H9 (cell line): ENCODE measurements around the gene SLC23A2. TPM values are rescaled to one million over a fixed set of nuclear protein-coding genes. Genes with fewer than 3 reads are reported as not detected.

ENCODE experiments used
- DNase-seq: peaks from one replicate; pipeline ENCODE4 v3.0.0-alpha.2; 2017
- H2AFZ ChIP-seq: one replicate; pipeline ENCODE4 v1.6.1; 2013; ENCODE audit warnings: mild to moderate bottlenecking, low read length, control low read depth, moderate library complexity
- H2AK5ac ChIP-seq: 2 replicates; pipeline ENCODE4 v1.6.1; 2013; ENCODE audit warnings: low read length, control low read depth, mixed read lengths; ENCODE audit not compliant: insufficient read length
- H2BK120ac ChIP-seq: one replicate; pipeline ENCODE4 v1.6.1; 2013; ENCODE audit warnings: low read depth, mild to moderate bottlenecking, low read length, control low read depth, inconsistent platforms; ENCODE audit not compliant: poor library complexity, severe bottlenecking
- H2BK12ac ChIP-seq: 2 replicates; pipeline ENCODE4 v1.6.1; 2013; ENCODE audit warnings: low read length, control low read depth, mixed read lengths, low read depth; ENCODE audit not compliant: insufficient read length
- H2BK15ac ChIP-seq: 2 replicates; pipeline ENCODE4 v1.6.1; 2013; ENCODE audit warnings: low read depth, low read length, control low read depth
- H2BK20ac ChIP-seq: one replicate; pipeline ENCODE4 v1.6.1; 2013; ENCODE audit warnings: low read depth, mild to moderate bottlenecking, low read length, control low read depth, inconsistent platforms; ENCODE audit not compliant: poor library complexity, severe bottlenecking
- H2BK5ac ChIP-seq: 2 replicates; pipeline ENCODE4 v1.6.1; 2013; ENCODE audit warnings: low read length, control low read depth, mixed read lengths; ENCODE audit not compliant: insufficient read length
- H3K14ac ChIP-seq: 2 replicates; pipeline ENCODE4 v1.6.1; 2013; ENCODE audit warnings: low read length, control low read depth; ENCODE audit not compliant: insufficient read depth
- H3K18ac ChIP-seq: 2 replicates; pipeline ENCODE4 v1.6.1; 2013; ENCODE audit warnings: low read depth, mild to moderate bottlenecking, mixed read lengths, low read length, control low read depth; ENCODE audit not compliant: insufficient read length
- H3K23ac ChIP-seq: 2 replicates; pipeline ENCODE4 v1.6.1; 2013; ENCODE audit warnings: low read length, control low read depth, mixed read lengths, low read depth; ENCODE audit not compliant: insufficient read length
- H3K23me2 ChIP-seq: 2 replicates; pipeline ENCODE4 v1.6.1; 2013; ENCODE audit warnings: low read depth, mild to moderate bottlenecking, mixed read lengths, low read length, control low read depth; ENCODE audit not compliant: insufficient read length, poor library complexity, severe bottlenecking
- H3K27ac ChIP-seq: 2 replicates; pipeline ENCODE4 v1.5.1; 2013; ENCODE audit warnings: low read length, control low read depth, mixed read lengths, low read depth; ENCODE audit not compliant: insufficient read length
- H3K27me3 ChIP-seq: 2 replicates; pipeline ENCODE4 v1.6.1; 2013; ENCODE audit warnings: low read length, control low read depth, inconsistent platforms; ENCODE audit not compliant: insufficient read depth
- H3K4ac ChIP-seq: 2 replicates; pipeline ENCODE4 v1.6.1; 2013; ENCODE audit warnings: low read depth, mild to moderate bottlenecking, control low read depth, inconsistent platforms, low read length, moderate library complexity
- H3K4me1 ChIP-seq: 2 replicates; pipeline ENCODE4 v1.6.1; 2013; ENCODE audit warnings: low read length, control low read depth, inconsistent platforms; ENCODE audit not compliant: insufficient read depth
- H3K4me2 ChIP-seq: 2 replicates; pipeline ENCODE4 v1.6.1; 2013; ENCODE audit warnings: low read length, control low read depth, mixed read lengths; ENCODE audit not compliant: insufficient read length, insufficient read depth
- H3K56ac ChIP-seq: 2 replicates; pipeline ENCODE4 v1.6.1; 2013; ENCODE audit warnings: low read depth, mild to moderate bottlenecking, mixed read lengths, low read length, control low read depth; ENCODE audit not compliant: insufficient read length
- H3K79me1 ChIP-seq: 2 replicates; pipeline ENCODE4 v1.6.1; 2013; ENCODE audit warnings: low read depth, mild to moderate bottlenecking, moderate library complexity, low read length, control low read depth, inconsistent platforms; ENCODE audit not compliant: insufficient read depth, poor library complexity, severe bottlenecking
- H3K79me2 ChIP-seq: 2 replicates; pipeline ENCODE4 v1.6.1; 2013; ENCODE audit warnings: low read length, control low read depth, inconsistent platforms; ENCODE audit not compliant: insufficient read depth
- H3K9ac ChIP-seq: 2 replicates; pipeline ENCODE4 v1.6.1; 2013; ENCODE audit warnings: low read length, control low read depth, mixed read lengths; ENCODE audit not compliant: insufficient read length; ENCODE audit errors: extremely low read depth
- H3K9me3 ChIP-seq: one replicate; pipeline ENCODE4 v1.6.1; 2013; ENCODE audit warnings: low read depth, low read length, inconsistent platforms; ENCODE audit not compliant: control insufficient read depth
- H3T11ph ChIP-seq: one replicate; pipeline ENCODE4 v1.6.1; 2013; ENCODE audit warnings: mild to moderate bottlenecking, low read length, control low read depth, inconsistent platforms
- H4K20me1 ChIP-seq: one replicate; pipeline ENCODE4 v1.6.1; 2013; ENCODE audit not compliant: control insufficient read depth, insufficient read length, insufficient read depth
- H4K5ac ChIP-seq: 2 replicates; pipeline ENCODE4 v1.6.1; 2013; ENCODE audit warnings: low read depth, mild to moderate bottlenecking, mixed read lengths, low read length, control low read depth; ENCODE audit not compliant: insufficient read length
- H4K8ac ChIP-seq: replicated peaks from 2 replicates; pipeline ENCODE4 v1.6.1; 2013; ENCODE audit warnings: low read length, control low read depth, mixed read lengths, low read depth; ENCODE audit not compliant: insufficient read length
- H4K91ac ChIP-seq: 2 replicates; pipeline ENCODE4 v1.6.1; 2013; ENCODE audit warnings: low read depth, mild to moderate bottlenecking, moderate library complexity, mixed read lengths, low read length, control low read depth; ENCODE audit not compliant: insufficient read length
- H3K27ac Mint-ChIP-seq, 3 experiments: 2 replicates in 2 of 3; 3 replicates in 1 of 3; pipeline ENCODE4 v1.8.0; 2020 to 2021; ENCODE audit warnings: mixed read lengths in 3 of 3, mild to moderate bottlenecking in 1 of 3, moderate library complexity in 1 of 3
- H3K27me3 Mint-ChIP-seq: 2 replicates; pipeline ENCODE4 v1.8.0; 2021; ENCODE audit warnings: low read depth, mild to moderate bottlenecking, moderate library complexity, mixed read lengths
- H3K36me3 Mint-ChIP-seq, 3 experiments: 2 replicates in 2 of 3; 3 replicates in 1 of 3; pipeline ENCODE4 v1.8.0; 2020 to 2021; ENCODE audit warnings: low read depth in 3 of 3, mixed read lengths in 3 of 3; ENCODE audit not compliant: insufficient read depth in 1 of 3
- H3K4me1 Mint-ChIP-seq, 2 experiments: 2 replicates each; pipeline ENCODE4 v1.8.0; 2020; ENCODE audit warnings: mixed read lengths in 2 of 2
- H3K4me3 Mint-ChIP-seq, 2 experiments: 2 replicates in 1 of 2; 3 replicates in 1 of 2; pipeline ENCODE4 v1.8.0; 2020 to 2021; ENCODE audit warnings: mild to moderate bottlenecking in 2 of 2, mixed read lengths in 2 of 2, moderate library complexity in 1 of 2
- H3K9me3 Mint-ChIP-seq, 2 experiments: 2 replicates in 1 of 2; 3 replicates in 1 of 2; pipeline ENCODE4 v1.8.0; 2020; ENCODE audit warnings: mild to moderate bottlenecking in 2 of 2, mixed read lengths in 2 of 2, moderate library complexity in 1 of 2
- WGBS: extraction: QIAGEN DNeasy Blood & Tissue Kit; methylation state at CpG from one replicate; pipeline ENCODE4 v1.1.7; 2013; ENCODE audit warnings: missing lambda C conversion rate, low lambda C conversion rate, mixed read lengths; ENCODE audit not compliant: insufficient read length; ENCODE audit errors: extremely low coverage; 5-methylcytosine and 5-hydroxymethylcytosine counted together
- total RNA-seq: library from RNA; stranded (reverse); gene quantifications from 2 replicates; pipeline ENCODE4 v1.2.1, GENCODE V29; 2021
- TF ChIP-seq, protein P1 (sequence below): fragments of 200-600 bp; sonication (generic); conservative IDR thresholded peaks from 3 replicates; pipeline ENCODE4 v1.8.0; 2021; ENCODE audit warnings: antibody characterized with exemption, mild to moderate bottlenecking

Gene SLC23A2
- total RNA-seq, 1 experiment from 2014 or later: 16.5 TPM

- Histone ChIP-seq H2AK5ac (no peak overlapping the region), H3K27me3 (no peaks in the 10 kb centered on the region), H3K14ac (no peak overlapping the region), H3K23ac (no peak overlapping the region), H4K91ac (no peak overlapping the region), H3T11ph (no peak overlapping the region), H3K18ac (no peak overlapping the region), H3K27ac (no peak overlapping the region), H3K79me2 (no peaks in the 10 kb centered on the region), H4K8ac (no peak overlapping the region), H3K4ac (no peak overlapping the region), H4K5ac (no peak overlapping the region), H3K79me1 (no peaks in the 10 kb centered on the region), H3K56ac (no peak overlapping the region), H3K9me3 (no peaks in the 10 kb centered on the region), H3K4me1 (no peaks in the 10 kb centered on the region), H2BK15ac (no peak overlapping the region; the same call in 1 of the 2 replicates), H4K20me1 (no peaks in the 10 kb centered on the region), H2BK12ac (no peak overlapping the region), H2BK120ac (no peak overlapping the region), H3K4me2 (no peak overlapping the region), H2BK5ac (no peak overlapping the region), H2AFZ (no peak overlapping the region), H3K9ac (no peak overlapping the region), H2BK20ac (no peak overlapping the region), H3K23me2 (no peaks in the 10 kb centered on the region)
- WGBS: no CpG with 5 or more reads among the region's 1 CpG
- Mint-ChIP-seq H3K27me3 (peaks cover 17% of the 10 kb centered on the region), H3K27ac (no peak overlapping the region), H3K4me3 (no peak overlapping the region), H3K4me1 (peaks cover 4% of the 10 kb centered on the region in 2 experiments), H3K36me3 (no peaks in the 10 kb centered on the region; a peak in 1 of 7 replicates), H3K9me3 (peaks cover 3 to 7% of the 10 kb centered on the region in 2 experiments; a peak in 2 of 5 replicates)
- TF ChIP-seq, protein P1, sequence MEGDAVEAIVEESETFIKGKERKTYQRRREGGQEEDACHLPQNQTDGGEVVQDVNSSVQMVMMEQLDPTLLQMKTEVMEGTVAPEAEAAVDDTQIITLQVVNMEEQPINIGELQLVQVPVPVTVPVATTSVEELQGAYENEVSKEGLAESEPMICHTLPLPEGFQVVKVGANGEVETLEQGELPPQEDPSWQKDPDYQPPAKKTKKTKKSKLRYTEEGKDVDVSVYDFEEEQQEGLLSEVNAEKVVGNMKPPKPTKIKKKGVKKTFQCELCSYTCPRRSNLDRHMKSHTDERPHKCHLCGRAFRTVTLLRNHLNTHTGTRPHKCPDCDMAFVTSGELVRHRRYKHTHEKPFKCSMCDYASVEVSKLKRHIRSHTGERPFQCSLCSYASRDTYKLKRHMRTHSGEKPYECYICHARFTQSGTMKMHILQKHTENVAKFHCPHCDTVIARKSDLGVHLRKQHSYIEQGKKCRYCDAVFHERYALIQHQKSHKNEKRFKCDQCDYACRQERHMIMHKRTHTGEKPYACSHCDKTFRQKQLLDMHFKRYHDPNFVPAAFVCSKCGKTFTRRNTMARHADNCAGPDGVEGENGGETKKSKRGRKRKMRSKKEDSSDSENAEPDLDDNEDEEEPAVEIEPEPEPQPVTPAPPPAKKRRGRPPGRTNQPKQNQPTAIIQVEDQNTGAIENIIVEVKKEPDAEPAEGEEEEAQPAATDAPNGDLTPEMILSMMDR: no peak
- DNase-seq: no peak
These were observed 160.5 kb downstream of the SLC23A2 start for GRCh38 chr20:4840801-4841200.
